HepG2 (cell line): Measurements from ENCODE around the gene F12. TPM values are rescaled to one million over a fixed set of nuclear protein-coding genes. Genes with fewer than 3 reads are reported as not detected.

ENCODE experiments used
- ARHGAP35 ChIP-seq: sonication (generic); formaldehyde crosslinking; IDR thresholded peaks from 2 replicates; pipeline ENCODE4 v1.9.0; 2022; ENCODE audit warnings: mild to moderate bottlenecking, inconsistent platforms, moderate library complexity, missing genetic modification reagents, borderline replicate concordance
- ATAD3A ChIP-seq: sonication (generic); formaldehyde crosslinking; IDR thresholded peaks from 2 replicates; pipeline ENCODE4 v1.4.0; 2020; ENCODE audit warnings: missing genetic modification reagents
- BHLHE40 ChIP-seq: IDR thresholded peaks from 2 replicates; pipeline ENCODE4 v1.6.1; 2011; ENCODE audit warnings: low read length, improper control_type of control experiment
- FOSL2 ChIP-seq: sonication (generic); formaldehyde crosslinking; IDR thresholded peaks from 2 replicates; pipeline ENCODE4 v1.4.0; 2020; ENCODE audit warnings: missing genetic modification reagents
- KAT7 ChIP-seq: IDR thresholded peaks from 2 replicates; pipeline ENCODE4 v1.6.1; 2018; ENCODE audit warnings: borderline replicate concordance, missing compliant biosample characterization
- KAT8 ChIP-seq: IDR thresholded peaks from 2 replicates; pipeline ENCODE4 v1.6.1; 2016; ENCODE audit warnings: missing genetic modification reagents, missing compliant biosample characterization
- MIXL1 ChIP-seq: IDR thresholded peaks from 2 replicates; pipeline ENCODE4 v1.6.1; 2016
- MZF1 ChIP-seq: sonication (generic); formaldehyde crosslinking; IDR thresholded peaks from 2 replicates; pipeline ENCODE4 v1.8.1; 2023; ENCODE audit warnings: mild to moderate bottlenecking, missing genetic modification reagents, borderline replicate concordance
- PPARG ChIP-seq: conservative IDR thresholded peaks from 2 replicates; pipeline ENCODE4 v1.6.1; 2016; ENCODE audit warnings: missing biosample characterization, missing genetic modification reagents
- PRMT3 ChIP-seq: sonication (generic); formaldehyde crosslinking; IDR thresholded peaks from 2 replicates; pipeline ENCODE4 v1.8.1; 2022; ENCODE audit warnings: low read depth, mild to moderate bottlenecking, moderate library complexity, missing genetic modification reagents, borderline replicate concordance
- SMARCC2 ChIP-seq: fragments of 450-650 bp; IDR thresholded peaks from 2 replicates; pipeline ENCODE4 v1.6.1; 2017; ENCODE audit warnings: antibody characterized with exemption, mild to moderate bottlenecking
- SP5 ChIP-seq: IDR thresholded peaks from 2 replicates; pipeline ENCODE4 v1.6.1; 2016; ENCODE audit warnings: low read depth, borderline replicate concordance
- SPEN ChIP-seq: sonication (generic); formaldehyde crosslinking; IDR thresholded peaks from 2 replicates; pipeline ENCODE4 v1.5.1; 2020; ENCODE audit warnings: low read depth, mild to moderate bottlenecking, missing genetic modification reagents
- TEAD3 ChIP-seq: optimal IDR thresholded peaks from 2 replicates; pipeline ENCODE3; 2016; ENCODE audit warnings: borderline replicate concordance
- ZNF121 ChIP-seq: sonication (generic); formaldehyde crosslinking; IDR thresholded peaks from 2 replicates; pipeline ENCODE4 v1.5.0; 2020; ENCODE audit warnings: mild to moderate bottlenecking, missing genetic modification reagents
- ZNF225 ChIP-seq: sonication (generic); formaldehyde crosslinking; IDR thresholded peaks from 2 replicates; pipeline ENCODE4 v1.4.0; 2020; ENCODE audit warnings: mild to moderate bottlenecking, missing genetic modification reagents
- ZNF335 ChIP-seq: sonication (generic); formaldehyde crosslinking; IDR thresholded peaks from 2 replicates; pipeline ENCODE4 v1.4.0; 2020; ENCODE audit warnings: missing genetic modification reagents
- ZNF776 ChIP-seq: sonication (generic); formaldehyde crosslinking; IDR thresholded peaks from 2 replicates; pipeline ENCODE4 v1.4.0; 2020; ENCODE audit warnings: mild to moderate bottlenecking, missing genetic modification reagents
- polyA plus RNA-seq, 8 experiments: library from polyadenylated mRNA; depleted of rRNA in 3 of 8; stranded (reverse) in 7 of 8; unstranded in 1 of 8; fragments of >200 nt; fragmentation: Illumina TruSeq in 4 of 8; extraction: Trizol in 4 of 8; gene quantifications; 2 replicates each; pipeline versions ENCODE4 v1.2.1 to v1.2.3, GENCODE V29; 2011 to 2016; ENCODE audit warnings: low read depth in 4 of 8, missing spikeins in 1 of 8, mixed read lengths in 1 of 8; ENCODE audit not compliant: insufficient read depth in 1 of 8
- total RNA-seq, 5 experiments: library from RNA; depleted of rRNA; stranded (reverse); fragments of >200 nt; fragmentation: Illumina TruSeq; extraction: Trizol; gene quantifications; 2 replicates each; pipeline ENCODE4 v1.2.3, GENCODE V29; 2016; ENCODE audit warnings: low read depth in 1 of 5
- TF ChIP-seq, protein P1 (sequence below): fragments of 450-650 bp; IDR thresholded peaks from 2 replicates; pipeline ENCODE4 v1.6.1; 2017
- TF ChIP-seq, protein P2 (sequence below): sonication (generic); formaldehyde crosslinking; IDR thresholded peaks from 2 replicates; pipeline ENCODE4 v1.5.1; 2020; ENCODE audit warnings: missing genetic modification reagents, mild to moderate bottlenecking, borderline replicate concordance
- TF ChIP-seq, protein P3 (sequence below): sonication (generic); formaldehyde crosslinking; IDR thresholded peaks from 2 replicates; pipeline ENCODE4 v1.4.0; 2020; ENCODE audit warnings: mild to moderate bottlenecking, missing genetic modification reagents
- TF ChIP-seq, protein P4 (sequence below): sonication (generic); formaldehyde crosslinking; IDR thresholded peaks from 2 replicates; pipeline ENCODE4 v1.5.0; 2020; ENCODE audit warnings: missing genetic modification reagents
- TF ChIP-seq, protein P5 (sequence below): sonication (generic); formaldehyde crosslinking; IDR thresholded peaks from 2 replicates; pipeline ENCODE4 v1.8.1; 2023; ENCODE audit warnings: mild to moderate bottlenecking, missing genetic modification reagents

The F12 gene
- total and polyA plus RNA-seq, 2 of the 13 experiments (the other 11 are each of a cell fraction or from before 2014, with no cell fraction given), result 2.5 to 3.0 TPM

DNA sequence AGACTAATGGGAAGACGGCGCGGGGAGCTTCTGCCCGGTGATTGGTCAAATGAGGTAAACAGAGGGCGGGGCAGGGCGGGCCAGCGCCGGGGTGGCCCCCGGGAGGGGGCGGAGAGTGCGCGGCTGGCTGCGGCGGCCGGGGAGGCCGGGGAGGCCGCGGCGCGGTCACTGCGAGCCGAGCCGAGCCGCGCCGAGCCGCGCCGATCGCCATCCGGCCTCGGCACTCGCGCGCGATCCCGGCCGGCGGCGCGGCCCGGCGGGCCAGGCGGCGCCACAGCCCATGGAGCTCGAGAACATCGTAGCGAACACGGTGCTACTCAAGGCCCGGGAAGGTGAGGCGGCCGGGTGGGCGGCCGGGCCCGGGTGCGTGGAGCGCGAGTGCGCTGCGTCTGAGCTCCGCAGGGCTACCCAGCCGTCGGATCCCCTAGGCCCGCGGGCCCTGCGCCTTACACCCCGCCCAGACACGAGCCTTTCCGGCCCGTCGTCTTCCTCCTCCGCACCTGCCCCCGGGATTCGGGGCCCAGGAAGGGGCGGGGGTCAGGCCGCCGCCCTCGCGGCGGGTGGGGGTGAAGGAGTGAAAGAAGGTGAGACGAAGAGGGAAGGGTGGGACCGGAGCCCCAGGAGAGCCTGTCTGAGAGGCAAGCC, 17.3 kb upstream of the F12 start, which contains the start of gene GRK6 (continued):
- no peak for TF ChIP-seq PRMT3 (CRISPR knock-in tag)
- TF ChIP-seq, protein P1, sequence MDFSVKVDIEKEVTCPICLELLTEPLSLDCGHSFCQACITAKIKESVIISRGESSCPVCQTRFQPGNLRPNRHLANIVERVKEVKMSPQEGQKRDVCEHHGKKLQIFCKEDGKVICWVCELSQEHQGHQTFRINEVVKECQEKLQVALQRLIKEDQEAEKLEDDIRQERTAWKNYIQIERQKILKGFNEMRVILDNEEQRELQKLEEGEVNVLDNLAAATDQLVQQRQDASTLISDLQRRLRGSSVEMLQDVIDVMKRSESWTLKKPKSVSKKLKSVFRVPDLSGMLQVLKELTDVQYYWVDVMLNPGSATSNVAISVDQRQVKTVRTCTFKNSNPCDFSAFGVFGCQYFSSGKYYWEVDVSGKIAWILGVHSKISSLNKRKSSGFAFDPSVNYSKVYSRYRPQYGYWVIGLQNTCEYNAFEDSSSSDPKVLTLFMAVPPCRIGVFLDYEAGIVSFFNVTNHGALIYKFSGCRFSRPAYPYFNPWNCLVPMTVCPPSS, result no peak
- TF ChIP-seq FOSL2, result no peak
- TF ChIP-seq, protein P2, sequence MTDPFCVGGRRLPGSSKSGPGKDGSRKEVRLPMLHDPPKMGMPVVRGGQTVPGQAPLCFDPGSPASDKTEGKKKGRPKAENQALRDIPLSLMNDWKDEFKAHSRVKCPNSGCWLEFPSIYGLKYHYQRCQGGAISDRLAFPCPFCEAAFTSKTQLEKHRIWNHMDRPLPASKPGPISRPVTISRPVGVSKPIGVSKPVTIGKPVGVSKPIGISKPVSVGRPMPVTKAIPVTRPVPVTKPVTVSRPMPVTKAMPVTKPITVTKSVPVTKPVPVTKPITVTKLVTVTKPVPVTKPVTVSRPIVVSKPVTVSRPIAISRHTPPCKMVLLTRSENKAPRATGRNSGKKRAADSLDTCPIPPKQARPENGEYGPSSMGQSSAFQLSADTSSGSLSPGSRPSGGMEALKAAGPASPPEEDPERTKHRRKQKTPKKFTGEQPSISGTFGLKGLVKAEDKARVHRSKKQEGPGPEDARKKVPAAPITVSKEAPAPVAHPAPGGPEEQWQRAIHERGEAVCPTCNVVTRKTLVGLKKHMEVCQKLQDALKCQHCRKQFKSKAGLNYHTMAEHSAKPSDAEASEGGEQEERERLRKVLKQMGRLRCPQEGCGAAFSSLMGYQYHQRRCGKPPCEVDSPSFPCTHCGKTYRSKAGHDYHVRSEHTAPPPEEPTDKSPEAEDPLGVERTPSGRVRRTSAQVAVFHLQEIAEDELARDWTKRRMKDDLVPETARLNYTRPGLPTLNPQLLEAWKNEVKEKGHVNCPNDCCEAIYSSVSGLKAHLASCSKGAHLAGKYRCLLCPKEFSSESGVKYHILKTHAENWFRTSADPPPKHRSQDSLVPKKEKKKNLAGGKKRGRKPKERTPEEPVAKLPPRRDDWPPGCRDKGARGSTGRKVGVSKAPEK (CRISPR knock-in tag), result no peak
- no peak for TF ChIP-seq ARHGAP35 (CRISPR knock-in tag)
- no peak for TF ChIP-seq BHLHE40
- TF ChIP-seq ZNF776 (CRISPR knock-in tag), result 0 out of 2 replicates have a peak, but pooled peaks have one; percentile 44
- no peak for TF ChIP-seq MIXL1 (CRISPR knock-in tag)
- no peak for TF ChIP-seq PPARG (CRISPR knock-in tag)
- no peak for TF ChIP-seq ZNF225 (CRISPR knock-in tag)
- 0 out of 2 replicates have a peak, but pooled peaks have one; percentile 19 for TF ChIP-seq SPEN
- TF ChIP-seq, protein P3, sequence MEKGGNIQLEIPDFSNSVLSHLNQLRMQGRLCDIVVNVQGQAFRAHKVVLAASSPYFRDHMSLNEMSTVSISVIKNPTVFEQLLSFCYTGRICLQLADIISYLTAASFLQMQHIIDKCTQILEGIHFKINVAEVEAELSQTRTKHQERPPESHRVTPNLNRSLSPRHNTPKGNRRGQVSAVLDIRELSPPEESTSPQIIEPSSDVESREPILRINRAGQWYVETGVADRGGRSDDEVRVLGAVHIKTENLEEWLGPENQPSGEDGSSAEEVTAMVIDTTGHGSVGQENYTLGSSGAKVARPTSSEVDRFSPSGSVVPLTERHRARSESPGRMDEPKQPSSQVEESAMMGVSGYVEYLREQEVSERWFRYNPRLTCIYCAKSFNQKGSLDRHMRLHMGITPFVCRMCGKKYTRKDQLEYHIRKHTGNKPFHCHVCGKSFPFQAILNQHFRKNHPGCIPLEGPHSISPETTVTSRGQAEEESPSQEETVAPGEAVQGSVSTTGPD (CRISPR knock-in tag), result no peak
- no peak for TF ChIP-seq SMARCC2
- TF ChIP-seq ZNF121 (CRISPR knock-in tag), result no peak
- TF ChIP-seq SP5 (CRISPR knock-in tag), result peak; percentile 19; the same call in 1 of the 2 replicates
- TF ChIP-seq, protein P4, sequence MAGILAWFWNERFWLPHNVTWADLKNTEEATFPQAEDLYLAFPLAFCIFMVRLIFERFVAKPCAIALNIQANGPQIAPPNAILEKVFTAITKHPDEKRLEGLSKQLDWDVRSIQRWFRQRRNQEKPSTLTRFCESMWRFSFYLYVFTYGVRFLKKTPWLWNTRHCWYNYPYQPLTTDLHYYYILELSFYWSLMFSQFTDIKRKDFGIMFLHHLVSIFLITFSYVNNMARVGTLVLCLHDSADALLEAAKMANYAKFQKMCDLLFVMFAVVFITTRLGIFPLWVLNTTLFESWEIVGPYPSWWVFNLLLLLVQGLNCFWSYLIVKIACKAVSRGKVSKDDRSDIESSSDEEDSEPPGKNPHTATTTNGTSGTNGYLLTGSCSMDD (CRISPR knock-in tag), result no peak
- no peak for TF ChIP-seq ZNF335 (CRISPR knock-in tag)
- no peak for TF ChIP-seq TEAD3 (CRISPR knock-in tag)
- TF ChIP-seq ATAD3A (CRISPR knock-in tag), result no peak
- TF ChIP-seq, protein P5, sequence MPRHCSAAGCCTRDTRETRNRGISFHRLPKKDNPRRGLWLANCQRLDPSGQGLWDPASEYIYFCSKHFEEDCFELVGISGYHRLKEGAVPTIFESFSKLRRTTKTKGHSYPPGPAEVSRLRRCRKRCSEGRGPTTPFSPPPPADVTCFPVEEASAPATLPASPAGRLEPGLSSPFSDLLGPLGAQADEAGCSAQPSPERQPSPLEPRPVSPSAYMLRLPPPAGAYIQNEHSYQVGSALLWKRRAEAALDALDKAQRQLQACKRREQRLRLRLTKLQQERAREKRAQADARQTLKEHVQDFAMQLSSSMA (CRISPR knock-in tag), result 0 out of 2 replicates have a peak, but pooled peaks have one; percentile 17
- no peak for TF ChIP-seq MZF1 (CRISPR knock-in tag)
- no peak for TF ChIP-seq KAT8 (CRISPR knock-in tag)
- TF ChIP-seq KAT7, result no peak
